Measurements from ENCODE around the gene TNS1.

- TF ChIP-seq EZH2 (IDR thresholded peaks at IDR 0.05) (no peak), POLR2AphosphoS5 (IDR thresholded peaks at IDR 0.05; ENCODE audit: borderline replicate concordance, low read depth, low read length) (no peak)
Observed at GRCh38 chr2:217973008-217973787, 29.6 kb downstream of the TNS1 start.

Data from SK-N-MC (cell line).